ENCODE results near the gene RFTN1. TPM values are rescaled to one million over a fixed set of nuclear protein-coding genes. Genes with fewer than 3 reads are reported as not detected.

Gene RFTN1
- total and polyA plus RNA-seq, 3 donors from 2014 or later: 20.8 to 25.7 (median 22.2) TPM

DNA sequence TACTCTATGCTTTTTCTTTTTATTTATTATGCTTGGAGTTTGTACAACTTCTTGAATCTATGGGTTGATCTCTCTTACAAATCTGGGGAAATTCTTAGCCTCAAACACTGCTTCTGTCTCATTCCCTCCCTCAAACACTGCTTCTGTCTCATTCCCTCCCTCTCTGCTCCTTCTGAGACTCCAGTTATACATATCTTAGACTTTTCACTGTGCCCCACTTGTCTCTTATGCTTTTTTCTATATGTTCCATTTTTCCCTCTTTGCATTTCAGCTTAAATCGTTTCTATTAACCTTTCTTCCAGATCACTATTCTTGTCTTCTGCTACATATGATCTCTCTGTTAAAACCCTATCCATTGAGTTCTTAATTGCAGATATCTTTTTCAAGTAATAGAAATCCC lies 50.4 kb downstream of the RFTN1 start:
- no peaks in the 10 kb centered on the region for H3K36me3 ChIP-seq (ENCODE audit: low read depth, missing control alignments)

DNA sequence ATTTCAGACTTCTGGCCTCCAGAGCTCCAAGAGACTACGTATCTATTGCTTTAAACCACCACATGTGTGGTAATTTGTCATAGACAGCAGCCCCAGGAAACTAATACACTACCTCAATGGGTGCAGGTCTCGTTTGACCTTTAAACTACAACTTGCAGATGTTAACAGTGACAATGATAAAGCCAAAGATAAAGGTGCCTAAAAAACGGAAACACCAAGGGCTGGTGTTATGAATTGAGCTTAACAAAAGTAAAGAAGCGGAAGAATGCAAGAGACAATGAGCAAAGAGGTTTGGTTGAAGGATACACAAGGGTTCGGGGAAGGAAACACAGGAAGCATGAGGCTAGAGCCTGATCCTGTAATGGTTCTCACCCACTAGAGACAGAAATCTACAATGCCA lies 50.8 kb downstream of the RFTN1 start:
- Histone ChIP-seq H3K36me3 (ENCODE audit: low read depth, missing control alignments) (no peaks in the 10 kb centered on the region), H3K27ac (no peak overlapping the region), H3K27me3 (no peaks in the 10 kb centered on the region), H3K4me3 (no peak overlapping the region), H3K9me3 (no peaks in the 10 kb centered on the region), H3K4me1 (peaks cover 4% of the 10 kb centered on the region)
- TF ChIP-seq, protein P1, sequence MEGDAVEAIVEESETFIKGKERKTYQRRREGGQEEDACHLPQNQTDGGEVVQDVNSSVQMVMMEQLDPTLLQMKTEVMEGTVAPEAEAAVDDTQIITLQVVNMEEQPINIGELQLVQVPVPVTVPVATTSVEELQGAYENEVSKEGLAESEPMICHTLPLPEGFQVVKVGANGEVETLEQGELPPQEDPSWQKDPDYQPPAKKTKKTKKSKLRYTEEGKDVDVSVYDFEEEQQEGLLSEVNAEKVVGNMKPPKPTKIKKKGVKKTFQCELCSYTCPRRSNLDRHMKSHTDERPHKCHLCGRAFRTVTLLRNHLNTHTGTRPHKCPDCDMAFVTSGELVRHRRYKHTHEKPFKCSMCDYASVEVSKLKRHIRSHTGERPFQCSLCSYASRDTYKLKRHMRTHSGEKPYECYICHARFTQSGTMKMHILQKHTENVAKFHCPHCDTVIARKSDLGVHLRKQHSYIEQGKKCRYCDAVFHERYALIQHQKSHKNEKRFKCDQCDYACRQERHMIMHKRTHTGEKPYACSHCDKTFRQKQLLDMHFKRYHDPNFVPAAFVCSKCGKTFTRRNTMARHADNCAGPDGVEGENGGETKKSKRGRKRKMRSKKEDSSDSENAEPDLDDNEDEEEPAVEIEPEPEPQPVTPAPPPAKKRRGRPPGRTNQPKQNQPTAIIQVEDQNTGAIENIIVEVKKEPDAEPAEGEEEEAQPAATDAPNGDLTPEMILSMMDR (IDR thresholded peaks at IDR 0.05): no peak
- intact Hi-C loops (cut with DNase I; ENCODE audit: low total_unique reads): no loop called here
- WGBS, 2 donors: 81 to 84% methylated on average over 5 of the region's 5 CpGs
- no peak for DNase-seq

More for the DNA sequence above, 50.4 kb downstream of the RFTN1 start:
- 86 to 92% methylated on average over 1 of the region's 1 CpG for WGBS, 2 donors
- H3K4me1 ChIP-seq: peaks cover 4% of the 10 kb centered on the region
- no peaks in the 10 kb centered on the region for H3K27me3 ChIP-seq
- H3K9me3 ChIP-seq: no peaks in the 10 kb centered on the region
- DNase-seq: no peak
- intact Hi-C loops (cut with DNase I; ENCODE audit: low total_unique reads): no loop called here
- TF ChIP-seq POLR2A (IDR thresholded peaks at IDR 0.05): no peak
- TF ChIP-seq, protein P1 (IDR thresholded peaks at IDR 0.05): no peak
- H3K27ac ChIP-seq: no peak overlapping the region
- no peak overlapping the region for H3K4me3 ChIP-seq

DNA sequence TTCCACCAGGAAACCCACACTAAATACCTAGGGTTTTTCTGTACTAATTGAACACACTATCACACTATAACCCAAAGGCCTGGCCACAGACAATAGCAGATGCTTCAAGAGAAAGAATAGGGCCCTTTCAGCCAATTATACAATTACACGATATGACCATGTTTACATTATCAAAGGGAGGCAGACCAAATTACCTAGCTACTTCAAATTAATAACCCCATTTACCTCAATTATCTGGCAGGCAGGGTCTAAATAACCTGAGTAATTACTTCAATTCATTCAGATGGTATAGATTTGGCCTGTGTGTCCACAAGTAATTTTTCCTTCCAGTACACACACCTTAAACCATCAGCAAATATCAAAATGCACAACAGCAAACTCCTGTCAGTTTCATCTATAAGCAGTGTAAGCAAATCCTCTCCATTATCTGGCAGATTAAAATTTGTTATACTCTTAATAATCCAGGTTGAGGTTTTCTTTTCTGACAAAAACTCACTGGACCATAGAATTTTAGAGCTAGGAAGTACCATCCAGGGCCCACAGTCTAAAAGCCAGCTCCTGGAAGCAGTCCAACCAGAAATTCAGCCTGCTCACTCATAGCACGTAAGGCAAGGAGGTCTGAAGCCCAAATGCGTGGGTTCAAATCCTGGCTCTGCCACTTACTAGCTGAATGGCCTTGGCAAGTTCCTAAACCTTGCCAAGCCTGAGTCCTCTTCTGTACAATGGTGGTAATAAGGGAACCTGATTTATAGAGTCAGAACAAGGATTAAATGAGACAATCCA lies 51.8 kb downstream of the RFTN1 start:
- H3K4me1 ChIP-seq: peaks cover 4% of the 10 kb centered on the region

DNA sequence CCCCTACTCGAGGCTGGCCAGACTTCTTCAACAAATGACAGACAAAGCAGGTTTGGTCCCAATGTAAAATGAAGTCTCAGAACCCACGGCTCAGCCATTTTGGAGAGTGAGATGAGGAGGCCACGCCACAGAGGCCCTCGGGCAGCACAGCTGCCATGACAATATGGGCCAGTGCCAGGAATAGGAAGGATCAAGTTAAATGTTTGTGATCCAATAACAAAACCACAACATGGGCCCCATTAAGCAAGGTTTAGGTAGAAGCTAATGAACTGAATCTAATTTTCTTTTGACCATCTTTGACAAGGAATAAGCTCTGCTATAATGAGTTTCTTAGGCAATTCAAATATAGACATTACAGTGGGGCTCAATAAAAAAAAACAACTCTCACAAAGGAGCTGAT lies 52.6 kb downstream of the RFTN1 start:
- no peak for TF ChIP-seq POLR2A (IDR thresholded peaks at IDR 0.05)
- TF ChIP-seq, protein P1 (IDR thresholded peaks at IDR 0.05): no peak
- intact Hi-C loops (cut with DNase I; ENCODE audit: low total_unique reads): no loop called here
- Histone ChIP-seq H3K9me3 (no peaks in the 10 kb centered on the region), H3K27me3 (no peaks in the 10 kb centered on the region), H3K27ac (no peak overlapping the region), H3K36me3 (ENCODE audit: low read depth, missing control alignments) (no peaks in the 10 kb centered on the region), H3K4me3 (no peak overlapping the region), H3K4me1 (peaks cover 4% of the 10 kb centered on the region)
- 89 to 92% methylated on average over 4 of the region's 4 CpGs for WGBS, 2 donors
- DNase-seq: no peak

More for the DNA sequence above, 51.8 kb downstream of the RFTN1 start:
- TF ChIP-seq, protein P1 (IDR thresholded peaks at IDR 0.05): no peak
- TF ChIP-seq POLR2A (IDR thresholded peaks at IDR 0.05): no peak
- intact Hi-C loops (cut with DNase I; ENCODE audit: low total_unique reads): no loop called here
- Histone ChIP-seq H3K36me3 (ENCODE audit: low read depth, missing control alignments) (no peaks in the 10 kb centered on the region), H3K27ac (no peak overlapping the region), H3K9me3 (no peaks in the 10 kb centered on the region), H3K27me3 (no peaks in the 10 kb centered on the region), H3K4me3 (no peak overlapping the region)
- no peak for DNase-seq
- WGBS, 2 donors: 80 to 88% methylated on average over 3 of the region's 3 CpGs

DNA sequence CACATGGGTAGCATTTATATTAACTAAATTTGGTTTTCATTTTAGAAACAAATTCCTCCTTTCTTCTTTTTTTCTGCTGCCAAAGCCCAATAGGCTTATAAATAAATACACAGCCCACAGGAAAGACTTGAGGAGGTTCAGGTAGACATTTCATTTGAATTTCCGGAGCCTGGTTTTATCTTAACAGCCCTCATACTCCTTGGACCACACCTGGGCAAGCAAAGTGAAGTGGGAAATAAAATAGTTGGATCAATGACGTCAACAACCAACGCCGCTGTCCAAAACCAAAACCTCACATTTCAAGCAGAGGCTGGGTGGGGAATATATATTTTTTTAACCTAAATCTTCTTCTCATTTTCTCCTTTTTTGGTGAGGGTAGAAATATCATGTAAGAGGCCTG lies 53.2 kb downstream of the RFTN1 start:
- peaks cover 4% of the 10 kb centered on the region for H3K4me1 ChIP-seq
- 96% methylated on average over 4 of the region's 4 CpGs for WGBS, 2 donors

More for the DNA sequence above, 53.2 kb downstream of the RFTN1 start:
- no peak overlapping the region for H3K4me3 ChIP-seq
- intact Hi-C loops (cut with DNase I; ENCODE audit: low total_unique reads): no loop called here
- H3K27me3 ChIP-seq: no peaks in the 10 kb centered on the region
- no peak overlapping the region for H3K27ac ChIP-seq
- H3K9me3 ChIP-seq: no peaks in the 10 kb centered on the region
- no peaks in the 10 kb centered on the region for H3K36me3 ChIP-seq (ENCODE audit: low read depth, missing control alignments)
- TF ChIP-seq, protein P1 (IDR thresholded peaks at IDR 0.05): no peak
- TF ChIP-seq POLR2A (IDR thresholded peaks at IDR 0.05): no peak
- DNase-seq: no peak

Measured in testis (tissue), 3 donors.